Left lung (tissue), 10 donors: ENCODE results near the gene RPRD1A. TPM values are rescaled to one million over a fixed set of nuclear protein-coding genes. Genes with fewer than 3 reads are reported as not detected.

Experiments
- ATAC-seq: fragments of 200-7000 bp; cut with Tn5 transposase; one replicate; pipeline ENCODE4 v1.9.1; 2020; ENCODE audit warnings: moderate library complexity
- DNase-seq, 4 donors: peaks; one replicate each; pipeline ENCODE4 v3.0.0-alpha.2; 2013 to 2020
- H3K27ac ChIP-seq, 2 donors: fragments of 200-600 bp; sonication (generic) in 1 of 2; one replicate each; pipeline versions ENCODE4 v1.5.0 to v1.8.0; 2020 to 2021
- H3K27me3 ChIP-seq, 2 donors: fragments of 200-600 bp; sonication (generic) in 1 of 2; one replicate each; pipeline versions ENCODE4 v1.5.0 to v1.8.0; 2020 to 2021
- H3K36me3 ChIP-seq, 2 donors: fragments of 200-600 bp; sonication (generic) in 1 of 2; one replicate each; pipeline versions ENCODE4 v1.5.0 to v1.8.0; 2020 to 2021
- H3K4me1 ChIP-seq, 2 donors: fragments of 200-600 bp; one replicate each; pipeline ENCODE4 v1.8.0; 2021
- H3K4me3 ChIP-seq, 2 donors: fragments of 200-600 bp; sonication (generic) in 1 of 2; one replicate each; pipeline versions ENCODE4 v1.5.0 to v1.8.0; 2020 to 2021; ENCODE audit warnings: mild to moderate bottlenecking in 1 of 2
- H3K9me3 ChIP-seq, 2 donors: fragments of 200-600 bp; sonication (generic) in 1 of 2; one replicate each; pipeline versions ENCODE4 v1.5.0 to v1.8.0; 2020 to 2021
- intact Hi-C, 2 donors: fragments of 100-400 bp; cut with DNase I; formaldehyde crosslinking; loops; one replicate each; pipeline versions ENCODE4 v1.11.2 to v1.14.2; 2022
- polyA plus RNA-seq, 6 donors: library from polyadenylated mRNA; unstranded; fragments of 120-200 nt; gene quantifications; one replicate each; pipeline ENCODE4 v1.2.1, GENCODE V29; 2013; ENCODE audit not compliant: insufficient read length in 6 of 6
- total RNA-seq, 2 donors: library from RNA; stranded (reverse); fragmentation: NEBNext Ultra II Directional; extraction: Animal tissue kit (Norgen Biotek cat#: 25700); gene quantifications; one replicate each; pipeline ENCODE4 v1.2.1, GENCODE V29; 2021
- TF ChIP-seq, protein P1 (sequence below), 2 donors: fragments of 200-600 bp; sonication (generic) in 1 of 2; IDR thresholded peaks; one replicate each; pipeline versions ENCODE4 v1.5.0 to v1.8.0; 2021; ENCODE audit warnings: antibody characterized with exemption in 2 of 2
- donor health status: DM: no; HTN: yes; CAD: no.
- donor health status: DM: no; HTN: no; CAD: no.

RPRD1A gene
- total and polyA plus RNA-seq, 8 donors = 37.3 to 63.7 (median 56.8) TPM

DNA sequence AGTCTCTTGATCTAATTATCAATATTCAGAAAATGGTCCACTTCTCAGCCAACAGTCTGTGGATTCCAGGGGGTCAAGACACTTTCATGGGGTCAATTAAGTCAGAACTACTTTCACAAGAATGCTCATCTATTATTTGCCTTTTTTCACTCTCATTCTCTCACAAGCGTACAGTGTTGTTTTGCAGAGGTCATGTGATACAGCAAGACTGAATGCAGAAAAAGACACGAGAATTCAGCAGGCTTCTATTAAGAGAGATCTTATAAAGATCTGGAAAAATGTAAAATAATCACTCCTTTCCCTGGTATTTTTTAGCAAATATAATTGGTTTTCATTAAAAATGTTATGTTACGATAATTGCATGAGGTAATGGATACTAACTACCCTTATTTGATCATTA, 8.7 kb downstream of the RPRD1A start:
- H3K4me3 ChIP-seq = no peak overlapping the region
- ATAC-seq (no peak), DNase-seq (no peak)
- TF ChIP-seq, protein P1, sequence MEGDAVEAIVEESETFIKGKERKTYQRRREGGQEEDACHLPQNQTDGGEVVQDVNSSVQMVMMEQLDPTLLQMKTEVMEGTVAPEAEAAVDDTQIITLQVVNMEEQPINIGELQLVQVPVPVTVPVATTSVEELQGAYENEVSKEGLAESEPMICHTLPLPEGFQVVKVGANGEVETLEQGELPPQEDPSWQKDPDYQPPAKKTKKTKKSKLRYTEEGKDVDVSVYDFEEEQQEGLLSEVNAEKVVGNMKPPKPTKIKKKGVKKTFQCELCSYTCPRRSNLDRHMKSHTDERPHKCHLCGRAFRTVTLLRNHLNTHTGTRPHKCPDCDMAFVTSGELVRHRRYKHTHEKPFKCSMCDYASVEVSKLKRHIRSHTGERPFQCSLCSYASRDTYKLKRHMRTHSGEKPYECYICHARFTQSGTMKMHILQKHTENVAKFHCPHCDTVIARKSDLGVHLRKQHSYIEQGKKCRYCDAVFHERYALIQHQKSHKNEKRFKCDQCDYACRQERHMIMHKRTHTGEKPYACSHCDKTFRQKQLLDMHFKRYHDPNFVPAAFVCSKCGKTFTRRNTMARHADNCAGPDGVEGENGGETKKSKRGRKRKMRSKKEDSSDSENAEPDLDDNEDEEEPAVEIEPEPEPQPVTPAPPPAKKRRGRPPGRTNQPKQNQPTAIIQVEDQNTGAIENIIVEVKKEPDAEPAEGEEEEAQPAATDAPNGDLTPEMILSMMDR (IDR thresholded peaks at IDR 0.05) = no peak
- H3K27me3 ChIP-seq = no peaks in the 10 kb centered on the region
- H3K27ac ChIP-seq = no peak overlapping the region
- peaks cover 0 to 2% of the 10 kb centered on the region in 2 donors for H3K4me1 ChIP-seq
- H3K9me3 ChIP-seq = no peaks in the 10 kb centered on the region
- intact Hi-C loops = no loop called here
- H3K36me3 ChIP-seq = no peaks in the 10 kb centered on the region

DNA sequence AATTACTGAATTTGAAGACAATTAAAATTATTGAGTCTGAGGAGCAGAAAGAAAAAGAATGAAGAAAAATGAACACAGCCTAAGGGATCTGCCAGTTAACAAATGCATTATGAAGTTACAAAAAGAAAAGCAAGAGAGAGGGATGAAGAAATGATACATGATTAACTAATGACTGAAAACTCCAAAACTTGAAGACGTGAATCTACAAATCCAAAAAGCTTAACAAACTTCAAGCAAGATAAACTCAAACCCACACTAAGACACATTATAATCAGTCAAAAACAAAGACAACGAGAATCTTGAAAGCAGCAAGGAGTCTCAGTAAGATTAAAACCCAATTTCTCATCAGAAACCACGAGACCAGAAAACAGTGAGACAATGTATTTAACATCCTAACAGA, 15.6 kb downstream of the RPRD1A start:
- Histone ChIP-seq H3K27ac (no peak overlapping the region), H3K4me3 (no peak overlapping the region), H3K9me3 (peaks cover 0 to 8% of the 10 kb centered on the region in 2 donors), H3K27me3 (no peaks in the 10 kb centered on the region), H3K36me3 (no peaks in the 10 kb centered on the region), H3K4me1 (no peaks in the 10 kb centered on the region)
- DNase-seq (no peak), ATAC-seq (no peak)
- intact Hi-C loops = no loop called here
- TF ChIP-seq, protein P1 (IDR thresholded peaks at IDR 0.05) = no peak

DNA sequence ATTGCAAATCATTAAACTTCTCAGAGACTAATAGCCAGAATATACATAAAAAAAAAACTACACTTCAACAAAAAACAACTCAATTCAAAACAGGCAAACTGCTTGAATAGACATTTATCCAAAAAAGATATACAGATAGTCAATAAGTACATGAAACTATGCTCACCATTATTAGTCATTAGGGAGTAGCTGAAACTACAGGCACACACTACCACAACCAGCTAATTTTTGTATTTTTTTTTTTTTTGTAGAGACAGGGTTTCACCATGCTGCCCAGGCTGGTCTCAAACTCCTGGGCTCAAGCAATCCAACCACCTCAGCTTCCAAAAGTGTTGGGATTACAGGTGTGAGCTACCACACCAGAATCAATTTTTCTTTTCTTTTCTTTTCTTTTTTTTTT, 16.9 kb downstream of the RPRD1A start:
- intact Hi-C loops = no loop called here
- Histone ChIP-seq H3K27ac (no peak overlapping the region), H3K4me3 (no peak overlapping the region), H3K36me3 (no peaks in the 10 kb centered on the region), H3K9me3 (peaks cover 0 to 8% of the 10 kb centered on the region in 2 donors), H3K4me1 (no peaks in the 10 kb centered on the region), H3K27me3 (no peaks in the 10 kb centered on the region)
- no peak for DNase-seq
- ATAC-seq = no peak
- TF ChIP-seq, protein P1 (IDR thresholded peaks at IDR 0.05) = no peak

DNA sequence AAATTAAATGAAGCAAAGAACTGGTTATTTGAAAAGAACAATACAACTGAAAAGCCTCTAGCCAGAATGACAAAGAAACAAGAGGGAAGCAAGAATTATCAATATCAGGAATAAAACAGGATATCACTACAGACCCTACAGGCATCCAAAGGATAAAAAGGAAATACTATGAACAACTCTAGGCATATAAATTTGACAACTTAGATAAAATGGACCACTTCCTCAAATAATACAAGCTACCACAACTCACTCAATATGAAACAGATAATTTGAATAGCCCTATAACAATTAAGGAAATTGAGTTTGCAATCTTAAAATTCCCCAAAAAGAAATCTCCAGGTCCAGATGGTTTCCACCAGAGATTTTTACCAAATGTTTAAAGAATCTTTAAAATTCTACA, 19.8 kb downstream of the RPRD1A start:
- Histone ChIP-seq H3K4me3 (no peak overlapping the region), H3K9me3 (peaks cover 0 to 8% of the 10 kb centered on the region in 2 donors), H3K27me3 (no peaks in the 10 kb centered on the region), H3K4me1 (no peaks in the 10 kb centered on the region), H3K36me3 (no peaks in the 10 kb centered on the region), H3K27ac (no peak overlapping the region)
- ATAC-seq = no peak
- TF ChIP-seq, protein P1 (IDR thresholded peaks at IDR 0.05) = no peak
- intact Hi-C loops = no loop called here
- no peak for DNase-seq

DNA sequence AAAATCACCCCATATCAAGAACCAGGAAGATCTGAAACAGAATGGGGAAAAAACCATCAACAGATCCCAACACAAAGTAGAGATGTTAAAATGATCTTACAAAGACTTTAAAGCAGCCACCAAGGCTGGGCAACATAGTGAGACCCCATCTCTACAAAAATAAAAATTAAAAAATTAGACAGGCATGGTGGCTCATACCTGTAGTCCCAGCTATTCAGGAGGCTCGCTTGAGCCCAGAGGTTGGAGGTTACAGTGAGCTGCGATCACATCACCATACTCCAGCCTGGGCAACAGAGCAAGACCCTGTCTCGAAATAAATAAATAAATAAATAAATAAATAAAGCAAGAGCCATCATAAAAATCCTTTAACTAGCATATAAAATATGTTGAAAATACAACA, 20.5 kb downstream of the RPRD1A start:
- Histone ChIP-seq H3K36me3 (no peaks in the 10 kb centered on the region), H3K4me1 (no peaks in the 10 kb centered on the region), H3K4me3 (no peak overlapping the region), H3K27me3 (no peaks in the 10 kb centered on the region), H3K27ac (no peak overlapping the region), H3K9me3 (peaks cover 0 to 8% of the 10 kb centered on the region in 2 donors)
- TF ChIP-seq, protein P1 (IDR thresholded peaks at IDR 0.05) = no peak
- intact Hi-C loops = no loop called here
- no peak for ATAC-seq
- DNase-seq = no peak
